Naive B cell (primary cell): ENCODE data around the gene SPATA2. TPM values are rescaled to one million over a fixed set of nuclear protein-coding genes. Genes with fewer than 3 reads are reported as not detected.

Experiments
- ATAC-seq, 2 donors: fragments of 150-1000 bp; cut with Tn5 transposase; 2 replicates each; pipeline ENCODE4 v1.10.0; 2021; ENCODE audit warnings: low read depth in 2 of 2, mild to moderate bottlenecking in 2 of 2, moderate library complexity in 2 of 2
- DNase-seq: peaks from one replicate; pipeline ENCODE4 v3.0.0; 2022
- H3K27ac Mint-ChIP-seq, 6 donors: one replicate each; pipeline ENCODE4 v1.8.0; 2020 to 2022; ENCODE audit warnings: mild to moderate bottlenecking in 6 of 6, mixed read lengths in 6 of 6, moderate library complexity in 5 of 6, inconsistent platforms in 2 of 6
- H3K27me3 Mint-ChIP-seq, 3 donors: one replicate each; pipeline ENCODE4 v1.8.0; 2021 to 2022; ENCODE audit warnings: mixed read lengths in 3 of 3, mild to moderate bottlenecking in 1 of 3
- H3K36me3 Mint-ChIP-seq, 2 donors: one replicate each; pipeline ENCODE4 v1.8.0; 2020 to 2022; ENCODE audit warnings: mixed read lengths in 2 of 2, inconsistent platforms in 1 of 2, mild to moderate bottlenecking in 1 of 2
- H3K4me1 Mint-ChIP-seq, 3 donors: one replicate each; pipeline ENCODE4 v1.8.0; 2020 to 2022; ENCODE audit warnings: mixed read lengths in 3 of 3, inconsistent platforms in 1 of 3, mild to moderate bottlenecking in 1 of 3, moderate library complexity in 1 of 3
- H3K4me3 Mint-ChIP-seq, 8 donors: one replicate each; pipeline ENCODE4 v1.8.0; 2020 to 2022; ENCODE audit warnings: mild to moderate bottlenecking in 8 of 8, mixed read lengths in 8 of 8, moderate library complexity in 8 of 8, inconsistent platforms in 2 of 8
- H3K9me3 Mint-ChIP-seq, 7 donors: one replicate each; pipeline ENCODE4 v1.8.0; 2020 to 2022; ENCODE audit warnings: mixed read lengths in 7 of 7, mild to moderate bottlenecking in 5 of 7, inconsistent platforms in 2 of 7, moderate library complexity in 1 of 7
- polyA plus RNA-seq, 6 donors: library from polyadenylated mRNA; unstranded; fragments of 300-500 nt; fragmentation: Illumina TruSeq; gene quantifications; one replicate each; pipeline ENCODE4 v1.2.3, GENCODE V29; 2021; ENCODE audit warnings: low read depth in 6 of 6

The SPATA2 gene
- polyA plus RNA-seq, 6 donors from 2014 or later: 4.0 to 8.5 (median 4.7) TPM

GRCh38 chr20:49919461-49919860, 4.1 kb upstream of the SPATA2 start:
- DNase-seq (no peak), ATAC-seq (no peak)
- no peaks in the 10 kb centered on the region for H3K36me3 Mint-ChIP-seq
- H3K4me3 Mint-ChIP-seq: peak overlapping the region in 1 of 8 donors; percentile 46
- H3K9me3 Mint-ChIP-seq: no peaks in the 10 kb centered on the region
- peaks cover 0 to 9% (median 0%) of the 10 kb centered on the region in 3 donors for H3K27me3 Mint-ChIP-seq
- peaks cover 16 to 18% (median 17%) of the 10 kb centered on the region in 3 donors for H3K4me1 Mint-ChIP-seq
- no peak overlapping the region for H3K27ac Mint-ChIP-seq

- Mint-ChIP-seq H3K27me3 (peaks cover 0 to 9% (median 0%) of the 10 kb centered on the region in 3 donors), H3K4me1 (peaks cover 21 to 22% (median 21%) of the 10 kb centered on the region in 3 donors), H3K4me3 (peak overlapping the region in 1 of 8 donors; percentile 46), H3K9me3 (no peaks in the 10 kb centered on the region), H3K27ac (no peak overlapping the region), H3K36me3 (no peaks in the 10 kb centered on the region)
- DNase-seq (no peak), ATAC-seq (no peak)
Measured at GRCh38 chr20:49919009-49919408, 3.7 kb upstream of the SPATA2 start.

GRCh38 chr20:49918446-49918845, 3.1 kb upstream of the SPATA2 start:
- ATAC-seq (no peak), DNase-seq (no peak)
- Mint-ChIP-seq H3K36me3 (no peaks in the 10 kb centered on the region), H3K4me3 (no peak overlapping the region), H3K9me3 (no peaks in the 10 kb centered on the region), H3K4me1 (peaks cover 24 to 28% (median 27%) of the 10 kb centered on the region in 3 donors), H3K27me3 (peaks cover 0 to 6% (median 0%) of the 10 kb centered on the region in 3 donors), H3K27ac (peak overlapping the region in 1 of 6 donors; percentile 85)

- ATAC-seq (no peak), DNase-seq (no peak)
- H3K9me3 Mint-ChIP-seq: no peaks in the 10 kb centered on the region
- H3K4me1 Mint-ChIP-seq: peaks cover 24 to 43% (median 42%) of the 10 kb centered on the region in 3 donors
- H3K27ac Mint-ChIP-seq: peak overlapping the region; percentile 99 to 100 (median 100)
- H3K4me3 Mint-ChIP-seq: peak overlapping the region; percentile 94 to 99 (median 98)
- H3K36me3 Mint-ChIP-seq: no peaks in the 10 kb centered on the region
- no peaks in the 10 kb centered on the region for H3K27me3 Mint-ChIP-seq
Measured at GRCh38 chr20:49916146-49917002, 1.0 kb upstream of the SPATA2 start.

GRCh38 chr20:49915118-49915379, 280 bp downstream of the SPATA2 start:
- Mint-ChIP-seq H3K27ac (peak overlapping the region; percentile 99 to 100 (median 100)), H3K9me3 (no peaks in the 10 kb centered on the region), H3K36me3 (no peaks in the 10 kb centered on the region), H3K4me1 (peaks cover 24 to 49% (median 46%) of the 10 kb centered on the region in 3 donors), H3K27me3 (no peaks in the 10 kb centered on the region), H3K4me3 (peak overlapping the region; percentile 94 to 99 (median 98))
- ATAC-seq (peak; percentile 59 to 63), DNase-seq (no peak)

- H3K4me3 Mint-ChIP-seq: peak overlapping the region; percentile 81 to 99 (median 98)
- H3K27me3 Mint-ChIP-seq: no peaks in the 10 kb centered on the region
- ATAC-seq (peak; percentile 3 to 4), DNase-seq (no peak)
- no peaks in the 10 kb centered on the region for H3K9me3 Mint-ChIP-seq
- H3K36me3 Mint-ChIP-seq: no peaks in the 10 kb centered on the region
- H3K4me1 Mint-ChIP-seq: peaks cover 24 to 49% (median 49%) of the 10 kb centered on the region in 3 donors
- H3K27ac Mint-ChIP-seq: peak overlapping the region; percentile 91 to 100 (median 100)
Measured at GRCh38 chr20:49914310-49915117, 815 bp downstream of the SPATA2 start.

- Mint-ChIP-seq H3K4me3 (peak overlapping the region in 7 of 8 donors; percentile 81 to 99 (median 98)), H3K27ac (peak overlapping the region in 4 of 6 donors; percentile 60 to 94 (median 87)), H3K4me1 (peaks cover 24 to 51% (median 49%) of the 10 kb centered on the region in 3 donors)
Measured at GRCh38 chr20:49913399-49914047, 1.8 kb downstream of the SPATA2 start.

GRCh38 chr20:49910340-49910706, 5.0 kb downstream of the SPATA2 start:
- Mint-ChIP-seq H3K36me3 (peaks cover 3 to 7% of the 10 kb centered on the region in 2 donors), H3K9me3 (no peaks in the 10 kb centered on the region), H3K4me1 (peaks cover 16 to 46% (median 37%) of the 10 kb centered on the region in 3 donors), H3K27me3 (no peaks in the 10 kb centered on the region), H3K27ac (peak overlapping the region in 2 of 6 donors; percentile 10 to 16), H3K4me3 (peak overlapping the region in 2 of 8 donors; percentile 47 to 71)
- no peak for ATAC-seq
- DNase-seq: no peak

More at GRCh38 chr20:49913399-49914047, 1.8 kb downstream of the SPATA2 start:
- Mint-ChIP-seq H3K27me3 (no peaks in the 10 kb centered on the region), H3K36me3 (no peaks in the 10 kb centered on the region), H3K9me3 (no peaks in the 10 kb centered on the region)
- DNase-seq (no peak), ATAC-seq (no peak)

- no peaks in the 10 kb centered on the region for H3K27me3 Mint-ChIP-seq
- peak overlapping the region in 1 of 8 donors; percentile 41 for H3K4me3 Mint-ChIP-seq
- peak overlapping the region in 2 of 6 donors; percentile 38 to 57 for H3K27ac Mint-ChIP-seq
- no peak for DNase-seq
- no peak for ATAC-seq
- H3K9me3 Mint-ChIP-seq: no peaks in the 10 kb centered on the region
- H3K36me3 Mint-ChIP-seq: peaks cover 6 to 9% of the 10 kb centered on the region in 2 donors
- peaks cover 14 to 47% (median 35%) of the 10 kb centered on the region in 3 donors for H3K4me1 Mint-ChIP-seq
Measured at GRCh38 chr20:49909499-49910339, 5.6 kb downstream of the SPATA2 start.

GRCh38 chr20:49908258-49908565, 7.1 kb downstream of the SPATA2 start:
- DNase-seq (no peak), ATAC-seq (no peak)
- Mint-ChIP-seq H3K27me3 (no peaks in the 10 kb centered on the region), H3K4me1 (peaks cover 4 to 32% (median 20%) of the 10 kb centered on the region in 3 donors), H3K27ac (peak overlapping the region in 2 of 6 donors; percentile 34 to 59), H3K4me3 (no peak overlapping the region), H3K36me3 (peaks cover 6 to 9% of the 10 kb centered on the region in 2 donors), H3K9me3 (no peaks in the 10 kb centered on the region)

- Mint-ChIP-seq H3K4me1 (peaks cover 4 to 26% (median 15%) of the 10 kb centered on the region in 3 donors), H3K27me3 (no peaks in the 10 kb centered on the region), H3K36me3 (peaks cover 6 to 9% of the 10 kb centered on the region in 2 donors), H3K27ac (peak overlapping the region in 2 of 6 donors; percentile 24 to 94), H3K4me3 (no peak overlapping the region), H3K9me3 (no peaks in the 10 kb centered on the region)
- no peak for DNase-seq
- ATAC-seq: no peak
Measured at GRCh38 chr20:49907405-49908257, 7.7 kb downstream of the SPATA2 start.
